Activated CD8-positive, alpha-beta T cell treated with anti-CD3 and anti-CD28 coated beads for 36 hours (primary cell): ENCODE results near the gene DCTD. TPM values are rescaled to one million over a fixed set of nuclear protein-coding genes. Genes with fewer than 3 reads are reported as not detected.

Experiments
- ATAC-seq: fragments of 200-7000 bp; cut with Tn5 transposase; one replicate; pipeline ENCODE4 v1.10.0; 2021; ENCODE audit warnings: mild to moderate bottlenecking, moderate library complexity
- CTCF ChIA-PET: fragments of 350-600 bp; sonication (Branson Sonifier 250); formaldehyde crosslinking; loops from one replicate; lab custom pipeline; 2021; ENCODE audit warnings: antibody characterized with exemption; lab: Charles Lee
- POLR2A ChIA-PET: fragments of 350-600 bp; sonication (Branson Sonifier 250); formaldehyde crosslinking; loops from one replicate; lab custom pipeline; 2021; ENCODE audit warnings: antibody characterized with exemption; lab: Charles Lee
- DNase-seq: peaks from one replicate; pipeline ENCODE4 v3.0.0-alpha.2; 2020
- H3K27ac Mint-ChIP-seq: one replicate; pipeline ENCODE4 v1.8.0; 2021; ENCODE audit warnings: mild to moderate bottlenecking, mixed read lengths
- H3K27me3 Mint-ChIP-seq: one replicate; pipeline ENCODE4 v1.8.0; 2021; ENCODE audit warnings: mixed read lengths
- H3K36me3 Mint-ChIP-seq: one replicate; pipeline ENCODE4 v1.8.0; 2021; ENCODE audit warnings: low read depth, mixed read lengths
- H3K4me1 Mint-ChIP-seq: one replicate; pipeline ENCODE4 v1.8.0; 2021; ENCODE audit warnings: low read depth, mixed read lengths
- H3K4me3 Mint-ChIP-seq: one replicate; pipeline ENCODE4 v1.8.0; 2021; ENCODE audit warnings: mild to moderate bottlenecking, moderate library complexity, mixed read lengths
- H3K9me3 Mint-ChIP-seq: one replicate; pipeline ENCODE4 v1.8.0; 2021; ENCODE audit warnings: mixed read lengths
- CTCF ChIP-seq: fragments of 200-600 bp; IDR thresholded peaks from one replicate; pipeline ENCODE4 v1.8.0; 2022; ENCODE audit warnings: antibody characterized with exemption, mild to moderate bottlenecking
- intact Hi-C: fragments of 100-400 bp; cut with micrococcal nuclease; formaldehyde crosslinking; loops from one replicate; pipeline ENCODE4 v1.10.0; 2022
- total RNA-seq, 2 experiments: library from RNA; stranded (reverse); gene quantifications; one replicate each; pipeline ENCODE4 v1.2.3, GENCODE V29; 2021

DCTD gene
- total RNA-seq, 2 experiments from 2014 or later, result 128 to 131 TPM

DNA sequence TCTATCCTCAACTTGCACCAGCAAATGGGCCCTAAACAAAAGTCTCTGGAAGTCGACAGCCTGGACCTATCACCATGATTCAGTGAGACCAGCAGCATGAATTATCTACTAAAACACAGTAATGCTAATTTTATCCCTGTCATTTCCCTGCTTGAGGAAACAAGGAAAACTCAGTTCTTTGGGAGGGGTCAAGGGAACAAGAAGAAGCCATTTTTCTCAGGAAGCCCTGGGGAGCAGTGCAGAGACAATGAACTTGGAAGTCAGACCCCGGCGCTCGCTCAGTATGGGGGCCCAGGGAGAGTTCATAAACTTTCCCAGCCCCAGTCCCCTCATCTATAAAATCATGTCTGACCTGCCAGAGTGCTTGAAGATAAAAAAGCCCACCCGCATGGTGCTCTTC lies 50.4 kb downstream of the DCTD start:
- intact Hi-C loops, result no loop called here
- CTCF ChIA-PET, result interaction anchor here (0.8 kb wide), 1 partner anchor 72 kb away, joined by 3 read pairs; no protein-coding TSS in a partner anchor
- Mint-ChIP-seq H3K36me3 (peaks cover 3% of the 10 kb centered on the region), H3K9me3 (no peaks in the 10 kb centered on the region), H3K27ac (no peak overlapping the region), H3K4me3 (no peak overlapping the region), H3K4me1 (no peaks in the 10 kb centered on the region), H3K27me3 (no peaks in the 10 kb centered on the region)
- ATAC-seq, result no peak
- no peak for DNase-seq
- POLR2A ChIA-PET, result no interaction called here
- no peak for TF ChIP-seq CTCF

DNA sequence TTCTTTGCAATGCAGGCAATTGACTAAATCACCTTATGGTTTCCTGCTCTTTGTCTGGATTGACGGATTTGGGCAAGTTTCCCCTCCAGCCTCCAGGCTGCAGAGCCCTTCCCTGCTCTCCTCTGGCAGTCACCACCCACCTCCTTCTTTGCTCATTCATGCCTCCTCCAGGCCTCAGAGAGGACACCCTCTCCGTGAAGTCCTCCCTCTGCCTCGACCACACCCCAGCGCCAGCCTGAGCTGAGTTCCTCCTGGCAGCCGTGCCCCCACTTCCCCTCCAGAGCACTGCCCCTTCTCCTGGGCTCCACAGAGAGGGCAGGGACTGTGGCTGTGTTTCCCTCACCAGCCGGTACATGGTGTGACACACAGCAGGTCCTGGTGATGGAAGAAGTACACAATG lies 53.7 kb downstream of the DCTD start:
- H3K36me3 Mint-ChIP-seq, result peaks cover 3% of the 10 kb centered on the region
- intact Hi-C loops, result no loop called here
- H3K4me3 Mint-ChIP-seq, result no peak overlapping the region
- ChIA-PET CTCF (no interaction called here), POLR2A (no interaction called here)
- no peak overlapping the region for H3K27ac Mint-ChIP-seq
- ATAC-seq (no peak), DNase-seq (no peak)
- H3K4me1 Mint-ChIP-seq, result no peaks in the 10 kb centered on the region
- H3K27me3 Mint-ChIP-seq, result no peaks in the 10 kb centered on the region
- peaks cover 6% of the 10 kb centered on the region for H3K9me3 Mint-ChIP-seq
- no peak for TF ChIP-seq CTCF

DNA sequence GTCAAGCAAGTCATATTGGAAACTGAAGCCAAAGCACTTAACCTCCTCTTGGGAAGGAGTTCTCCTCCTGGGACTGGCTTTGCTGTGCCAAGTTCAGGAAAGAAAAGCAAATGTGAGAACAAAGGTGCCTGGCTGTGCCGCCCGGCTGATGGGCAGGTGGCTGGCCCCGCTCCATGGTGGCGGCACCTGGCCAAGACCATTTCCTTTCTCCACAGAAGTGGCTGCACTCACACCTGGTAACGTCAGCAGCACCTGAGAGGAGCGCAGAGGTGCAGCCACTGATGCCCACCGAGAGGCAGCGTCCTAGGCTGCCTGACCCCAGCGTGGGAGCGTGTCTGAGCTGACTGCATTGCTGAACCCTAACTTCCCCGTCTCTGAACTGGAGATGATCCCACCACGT lies 54.3 kb downstream of the DCTD start:
- H3K4me3 Mint-ChIP-seq, result no peak overlapping the region
- ChIA-PET POLR2A (no interaction called here), CTCF (no interaction called here)
- peaks cover 3% of the 10 kb centered on the region for H3K36me3 Mint-ChIP-seq
- H3K4me1 Mint-ChIP-seq, result no peaks in the 10 kb centered on the region
- no peaks in the 10 kb centered on the region for H3K27me3 Mint-ChIP-seq
- peaks cover 6% of the 10 kb centered on the region for H3K9me3 Mint-ChIP-seq
- ATAC-seq, result no peak
- intact Hi-C loops, result no loop called here
- H3K27ac Mint-ChIP-seq, result no peak overlapping the region
- no peak for TF ChIP-seq CTCF
- no peak for DNase-seq

GRCh38 chr4:182862141-182862875 lies 54.9 kb downstream of the DCTD start:
- Mint-ChIP-seq H3K27ac (no peak overlapping the region), H3K27me3 (no peaks in the 10 kb centered on the region), H3K9me3 (peaks cover 6% of the 10 kb centered on the region), H3K4me1 (no peaks in the 10 kb centered on the region), H3K4me3 (no peak overlapping the region), H3K36me3 (peaks cover 3% of the 10 kb centered on the region)
- CTCF ChIA-PET, result no interaction called here
- TF ChIP-seq CTCF, result no peak
- POLR2A ChIA-PET, result no interaction called here
- ATAC-seq, result no peak
- intact Hi-C loops, result no loop called here
- DNase-seq, result no peak

DNA sequence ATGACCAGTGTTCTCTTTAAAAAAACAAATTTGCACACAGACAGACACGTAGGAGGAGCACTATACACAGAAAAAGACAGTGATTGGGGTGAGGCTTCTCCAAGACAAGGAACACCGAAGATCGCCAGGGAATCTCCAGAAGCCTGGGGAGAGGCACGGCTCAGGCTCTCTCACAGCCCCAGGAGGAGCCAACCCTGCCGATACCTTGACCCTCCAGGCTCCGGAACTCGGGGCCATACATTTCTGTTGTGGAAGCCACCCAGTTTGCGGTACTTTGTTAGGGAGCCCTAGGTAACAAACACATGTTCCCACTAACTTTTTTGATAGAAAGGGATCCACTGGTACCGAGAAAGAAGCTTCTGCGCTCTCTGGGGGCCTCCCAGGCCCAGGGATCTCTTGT lies 55.8 kb downstream of the DCTD start:
- H3K4me3 Mint-ChIP-seq, result no peak overlapping the region
- H3K27me3 Mint-ChIP-seq, result no peaks in the 10 kb centered on the region
- H3K9me3 Mint-ChIP-seq, result peaks cover 6% of the 10 kb centered on the region
- intact Hi-C loops, result no loop called here
- no peak for TF ChIP-seq CTCF
- ATAC-seq, result no peak
- ChIA-PET CTCF (no interaction called here), POLR2A (no interaction called here)
- no peak for DNase-seq
- no peak overlapping the region for H3K27ac Mint-ChIP-seq
- H3K36me3 Mint-ChIP-seq, result peaks cover 3% of the 10 kb centered on the region
- no peaks in the 10 kb centered on the region for H3K4me1 Mint-ChIP-seq
